NCI-H1417 (cell line): ENCODE results near the gene TAF4.
"Not testable (repeated sequence)": the region's sequence is repeated elsewhere in the genome, so short reads cannot be mapped to it uniquely, and the experiment has no call there.

Experiments
- DNase-seq, 3 experiments: peaks; one replicate each; lab custom pipeline; 2025; lab: John Stamatoyannopoulos, UW

Gene TAF4

GRCh38 chr20:61977419-61977786, 88.3 kb downstream of the TAF4 start:
- DNase-seq, result no peak

GRCh38 chr20:61976644-61977418, 88.8 kb downstream of the TAF4 start:
- DNase-seq, result peak in 2 of 3 experiments; percentile 98 to 99

GRCh38 chr20:61976263-61976643, 89.4 kb downstream of the TAF4 start:
- no peak for DNase-seq

- peak in 2 of 3 experiments; percentile 78 to 94 for DNase-seq
Observed at GRCh38 chr20:61975407-61976129, 90.1 kb downstream of the TAF4 start.

- DNase-seq, result peak in 2 of 3 experiments; percentile 87 to 93
Observed at GRCh38 chr20:61974357-61974665, 91.4 kb downstream of the TAF4 start.

- no peak for DNase-seq
Observed at GRCh38 chr20:61973515-61974356, 91.9 kb downstream of the TAF4 start.

- no peak for DNase-seq
Observed at GRCh38 chr20:61972636-61973508, 92.8 kb downstream of the TAF4 start.

GRCh38 chr20:61971595-61971994, 94.1 kb downstream of the TAF4 start:
- not testable (repeated sequence) for DNase-seq

- no peak for DNase-seq
Observed at GRCh38 chr20:61970357-61970756, 95.3 kb downstream of the TAF4 start.

GRCh38 chr20:61969806-61970205, 95.9 kb downstream of the TAF4 start:
- DNase-seq, result no peak

GRCh38 chr20:61968932-61969331, 96.7 kb downstream of the TAF4 start:
- no peak for DNase-seq

GRCh38 chr20:61968036-61968810, 97.5 kb downstream of the TAF4 start:
- no peak for DNase-seq

GRCh38 chr20:61967300-61967699, 98.4 kb downstream of the TAF4 start:
- no peak for DNase-seq

GRCh38 chr20:61966492-61967244, 99.0 kb downstream of the TAF4 start:
- no peak for DNase-seq

- no peak for DNase-seq
Observed at GRCh38 chr20:61965606-61966491, 99.8 kb downstream of the TAF4 start.

GRCh38 chr20:61964675-61965605, 100.7 kb downstream of the TAF4 start:
- no peak for DNase-seq

- no peak for DNase-seq
Observed at GRCh38 chr20:61963885-61964674, 101.6 kb downstream of the TAF4 start.
